Fibroblast of skin of right biceps (primary cell): ENCODE measurements around the gene USO1.
"Not testable (repeated sequence)": the region's sequence is repeated elsewhere in the genome, so short reads cannot be mapped to it uniquely, and the experiment has no call there.

Source experiments
- DNase-seq: peaks from one replicate; pipeline ENCODE4 v3.0.0-alpha.2; 2013

The USO1 gene

DNA sequence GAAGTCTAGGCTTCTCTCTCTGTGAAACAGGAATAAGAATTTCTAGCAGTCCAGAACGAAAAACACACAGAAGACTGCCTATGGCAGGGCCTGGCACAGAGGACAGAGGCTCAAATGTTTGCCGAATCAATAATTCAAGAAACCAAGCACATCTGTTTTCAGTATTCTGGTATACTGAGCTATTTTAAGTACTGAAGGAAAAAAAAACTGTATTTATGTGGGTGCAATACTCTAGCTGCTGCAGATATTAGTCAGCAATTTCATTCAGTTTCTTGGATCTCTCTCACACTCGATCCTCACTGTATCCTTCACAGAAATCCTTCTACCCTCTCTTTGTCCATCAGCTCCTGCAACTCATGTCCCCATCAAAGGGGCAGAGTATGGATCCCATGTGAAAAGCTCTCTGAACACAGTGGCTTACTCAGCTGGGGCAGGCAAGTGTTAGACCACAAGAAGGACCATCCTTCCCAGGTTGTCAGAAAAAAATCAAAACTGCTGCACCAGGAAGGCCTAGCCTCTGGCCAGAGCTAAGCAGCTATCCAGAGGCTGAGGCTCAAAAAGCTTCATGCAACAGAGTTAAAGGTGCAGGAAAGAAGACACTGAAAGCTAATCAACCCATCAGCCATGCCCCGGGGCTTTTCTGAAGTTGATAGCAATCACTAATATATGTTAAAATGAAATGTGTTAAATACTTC, 9.1 kb upstream of the USO1 start:
- peak; percentile 61 for DNase-seq

- DNase-seq: not testable (repeated sequence)
These were observed 8.3 kb upstream of the USO1 start for GRCh38 chr4:75716054-75716453.

DNA sequence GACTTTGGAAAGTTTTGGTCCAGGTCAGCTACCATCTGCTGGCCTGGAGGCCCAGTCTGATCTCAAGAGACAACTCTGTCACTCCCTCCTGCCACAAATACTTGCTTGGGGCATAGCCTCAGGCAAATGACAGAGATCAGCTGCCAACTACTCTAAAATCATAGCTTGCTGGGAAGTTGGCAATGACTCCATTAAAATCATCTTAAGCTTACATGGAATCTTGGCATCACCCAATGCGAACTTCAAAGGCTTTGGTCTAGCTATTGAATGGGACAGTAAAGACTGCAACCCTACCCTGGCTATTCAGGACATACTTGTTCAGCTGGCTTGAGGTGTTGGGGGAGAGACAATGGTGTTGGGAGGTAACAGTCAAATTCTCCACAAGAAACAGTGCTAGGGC, 7.0 kb upstream of the USO1 start:
- no peak for DNase-seq

GRCh38 chr4:75718529-75718928, 5.8 kb upstream of the USO1 start:
- peak; percentile 35 for DNase-seq

DNA sequence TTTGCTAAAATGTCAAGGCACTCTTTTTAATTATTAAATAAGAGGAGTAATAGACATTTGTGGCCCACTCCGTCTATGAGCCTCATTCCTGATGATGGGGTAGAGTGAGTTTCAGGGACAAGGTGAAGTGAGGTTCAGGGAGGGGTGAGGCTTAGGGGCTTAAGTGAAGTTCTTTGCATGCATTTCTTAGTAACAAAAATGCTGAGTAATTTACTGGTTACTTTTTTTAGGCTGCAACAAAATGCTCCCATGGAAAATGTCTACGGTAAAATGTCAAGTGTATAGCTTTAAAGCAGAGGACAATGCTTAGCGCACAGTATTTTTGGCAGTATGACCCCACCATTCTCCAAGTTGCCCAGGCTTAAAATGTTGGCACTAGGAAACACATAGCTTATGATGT, 2.0 kb upstream of the USO1 start:
- no peak for DNase-seq

- peak; percentile 64 for DNase-seq
These were observed 963 bp upstream of the USO1 start for GRCh38 chr4:75723163-75724065.

DNA sequence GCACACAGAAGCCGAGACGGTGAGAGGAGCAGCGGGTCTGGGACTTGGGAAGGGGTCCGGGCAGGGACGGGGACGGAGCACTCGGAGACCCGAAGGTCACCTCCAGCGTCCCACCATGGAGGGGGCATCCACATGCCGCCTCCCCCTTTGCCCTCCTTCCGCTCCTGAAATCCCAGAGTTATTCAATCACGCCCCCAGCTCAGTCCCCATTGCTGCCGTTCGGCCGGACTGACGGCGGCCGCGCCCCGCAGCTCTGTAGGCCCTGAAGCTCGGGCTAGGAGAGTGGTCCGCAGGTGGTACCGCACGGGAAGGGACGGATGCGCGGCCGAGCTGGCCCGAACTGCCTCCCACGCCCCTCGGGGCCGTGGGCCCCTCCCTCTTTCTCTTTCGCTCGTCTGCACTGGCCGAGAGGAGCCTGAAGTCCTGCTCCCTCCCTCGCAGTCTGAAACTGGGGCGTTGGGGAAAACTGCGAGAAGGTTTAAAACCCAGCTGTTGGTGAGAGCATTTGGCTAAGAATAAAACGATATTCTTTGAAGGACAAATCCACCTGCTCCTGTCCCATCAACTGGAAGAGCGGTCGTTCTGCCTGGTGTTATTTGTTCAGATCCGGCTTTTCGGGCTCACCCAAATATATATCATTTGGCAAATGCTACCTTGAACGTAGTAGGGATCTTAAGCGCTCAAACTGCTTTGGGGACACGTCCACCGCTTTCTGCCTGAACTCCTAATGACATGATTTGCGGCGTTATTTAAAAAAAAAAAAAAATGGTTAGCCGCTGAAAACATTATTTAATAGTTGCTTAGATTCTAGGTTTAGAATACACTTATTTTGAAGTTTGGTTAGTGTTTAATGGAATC, 719 bp downstream of the USO1 start:
- peak; percentile 75 for DNase-seq

DNA sequence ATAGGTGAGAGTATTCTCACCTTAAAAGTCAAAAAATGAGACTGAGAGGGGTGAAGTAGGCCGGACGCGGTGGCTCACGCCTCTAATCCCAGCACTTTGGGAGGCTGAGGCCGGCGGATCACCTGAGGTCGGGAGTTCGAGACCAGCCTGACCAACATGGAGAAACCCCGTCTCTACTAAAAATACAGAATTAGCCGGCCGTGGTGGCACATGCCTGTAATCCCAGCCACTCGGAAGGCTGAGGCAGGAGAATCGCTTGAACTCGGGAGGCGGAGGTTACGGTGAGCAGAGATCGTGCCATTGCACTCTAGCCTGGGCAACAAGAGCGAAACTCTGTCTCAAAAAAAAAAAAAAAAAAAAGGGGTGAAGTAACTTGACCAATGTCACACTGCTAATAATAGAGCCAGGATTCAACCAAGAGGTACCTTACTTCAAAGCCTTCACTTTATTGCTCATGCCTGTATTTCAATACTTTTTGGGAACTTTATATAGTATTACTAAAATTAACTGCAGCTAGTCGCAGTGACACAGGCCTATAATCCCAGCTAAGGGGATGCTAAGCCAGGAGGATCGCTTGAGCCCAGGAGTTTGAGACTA, 1.7 kb downstream of the USO1 start:
- not testable (repeated sequence) for DNase-seq

GRCh38 chr4:75726577-75726976, 2.2 kb downstream of the USO1 start:
- no peak for DNase-seq

- DNase-seq: no peak
These were observed 2.7 kb downstream of the USO1 start for GRCh38 chr4:75727073-75727472.

DNA sequence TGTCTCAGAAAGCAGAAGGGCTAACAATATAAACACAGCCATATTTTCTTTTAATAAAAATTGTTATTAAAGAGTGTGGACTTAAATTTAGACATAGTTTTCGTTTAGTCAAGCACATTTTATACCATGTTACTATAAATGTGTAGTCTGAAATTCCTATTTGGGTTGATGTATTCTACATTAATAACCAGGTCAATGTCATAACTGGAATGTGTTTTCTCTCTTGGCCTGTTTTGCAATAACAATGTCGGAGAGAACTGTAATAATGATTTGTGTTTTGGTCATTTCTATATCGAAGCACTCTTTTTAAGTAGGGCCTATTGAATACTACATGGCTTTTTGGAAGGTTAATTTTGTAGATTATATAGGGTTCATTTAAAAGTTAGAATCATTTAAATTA, 5.5 kb downstream of the USO1 start:
- no peak for DNase-seq

DNA sequence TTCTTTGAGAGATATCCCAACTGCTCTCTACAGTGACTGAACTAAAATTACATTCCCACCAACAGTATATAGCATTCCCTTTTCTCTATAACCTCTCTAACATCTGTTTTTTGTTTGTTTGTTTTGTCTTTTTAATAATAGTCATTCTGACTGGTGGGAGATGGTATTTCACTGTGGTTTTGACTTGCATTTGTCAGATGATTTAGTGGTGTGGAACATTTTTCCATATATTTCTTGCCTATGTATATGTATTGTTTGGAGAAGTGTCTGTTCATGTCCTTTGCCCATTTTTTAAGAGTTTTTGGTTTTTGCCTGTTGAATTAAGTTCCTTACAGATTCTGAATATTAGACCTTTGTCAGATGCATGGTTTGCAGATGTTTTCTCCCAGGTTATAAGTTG, 9.0 kb downstream of the USO1 start:
- peak; percentile 45 for DNase-seq

GRCh38 chr4:75735525-75735924, 11.1 kb downstream of the USO1 start:
- no peak for DNase-seq

DNA sequence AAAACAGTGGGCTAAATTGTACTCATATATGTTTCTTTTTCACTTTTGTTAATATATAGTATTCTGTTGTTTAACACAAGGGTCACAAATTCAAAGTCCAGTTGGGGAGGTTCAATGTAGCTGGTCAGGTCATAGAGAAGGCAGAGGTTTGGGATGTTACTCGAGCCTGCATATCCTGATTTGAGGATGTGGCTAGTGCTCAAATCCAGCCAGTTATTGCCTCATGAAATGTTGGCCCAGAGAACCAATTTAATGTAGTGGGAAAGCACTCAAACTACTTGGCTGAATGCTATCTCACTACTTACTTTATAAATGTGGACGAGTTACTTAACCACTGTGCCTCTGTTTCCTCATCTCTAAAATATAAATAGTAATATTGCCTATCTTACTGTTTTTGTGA, 12.5 kb downstream of the USO1 start:
- DNase-seq: no peak

DNA sequence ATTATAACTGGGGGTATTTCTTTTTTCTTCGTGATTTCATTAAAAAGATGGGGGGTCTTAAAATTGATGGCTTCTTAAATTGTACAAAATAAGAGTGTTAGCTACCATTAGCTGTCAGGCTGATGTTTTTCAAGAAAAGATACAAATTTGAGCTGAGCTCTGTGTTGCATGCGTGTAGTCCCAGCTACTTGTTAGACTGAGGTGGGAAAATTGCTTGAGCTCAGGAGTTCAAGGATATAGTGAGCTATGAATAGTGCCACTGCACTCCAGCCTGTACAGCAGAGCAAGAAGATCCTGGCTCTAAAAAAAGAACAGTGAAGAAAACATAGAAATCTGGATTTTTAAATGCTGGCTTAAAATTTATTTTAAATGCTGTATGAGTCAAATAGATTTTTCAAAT, 13.0 kb downstream of the USO1 start:
- no peak for DNase-seq

- DNase-seq: no peak
These were observed 16.6 kb downstream of the USO1 start for GRCh38 chr4:75741027-75741426.

DNA sequence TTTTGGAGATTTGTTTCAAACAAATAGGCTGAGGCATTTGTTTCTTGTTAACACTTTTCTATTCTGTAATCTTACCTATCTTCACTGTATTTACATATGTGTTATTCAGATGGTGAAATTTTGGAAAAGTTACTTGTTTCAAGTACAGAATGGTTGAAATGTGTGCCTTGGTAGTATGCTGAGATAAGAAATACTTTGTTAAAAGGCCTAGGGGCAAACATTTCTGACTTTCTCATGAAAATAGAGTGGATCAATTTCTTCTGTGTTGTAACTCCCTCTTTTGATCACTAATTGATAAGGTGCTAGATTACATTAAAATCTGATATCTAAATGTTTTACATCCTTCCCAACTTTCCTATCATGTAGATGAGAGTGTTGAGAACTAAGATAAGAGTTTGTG, 18.1 kb downstream of the USO1 start:
- DNase-seq: no peak

GRCh38 chr4:75745161-75745560, 20.8 kb downstream of the USO1 start:
- DNase-seq: peak; percentile 61

DNA sequence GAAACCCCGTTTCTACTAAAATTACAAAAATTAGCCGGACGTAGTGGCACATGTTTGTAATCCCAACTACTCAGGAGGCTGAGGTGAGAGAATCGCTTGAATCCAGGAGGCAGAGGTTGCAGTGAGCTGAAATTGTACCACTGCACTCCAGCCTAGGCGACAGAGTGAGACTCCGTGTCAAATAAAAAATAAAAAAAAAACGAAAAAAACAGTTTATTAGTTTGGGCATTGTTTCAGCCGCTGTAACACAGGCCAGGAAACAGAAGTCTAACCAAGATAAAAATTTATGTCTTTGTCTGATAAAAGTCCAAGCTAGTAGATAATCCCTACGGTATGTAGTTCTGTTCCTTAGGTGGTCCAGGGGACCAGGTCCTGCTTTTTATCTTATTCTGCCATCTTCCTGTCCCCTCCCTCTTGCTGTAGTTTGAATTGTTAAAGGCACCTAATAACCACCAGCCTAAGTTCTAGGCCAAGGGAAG, 21.4 kb downstream of the USO1 start:
- no peak for DNase-seq

GRCh38 chr4:75752637-75753036, 28.3 kb downstream of the USO1 start:
- no peak for DNase-seq

DNA sequence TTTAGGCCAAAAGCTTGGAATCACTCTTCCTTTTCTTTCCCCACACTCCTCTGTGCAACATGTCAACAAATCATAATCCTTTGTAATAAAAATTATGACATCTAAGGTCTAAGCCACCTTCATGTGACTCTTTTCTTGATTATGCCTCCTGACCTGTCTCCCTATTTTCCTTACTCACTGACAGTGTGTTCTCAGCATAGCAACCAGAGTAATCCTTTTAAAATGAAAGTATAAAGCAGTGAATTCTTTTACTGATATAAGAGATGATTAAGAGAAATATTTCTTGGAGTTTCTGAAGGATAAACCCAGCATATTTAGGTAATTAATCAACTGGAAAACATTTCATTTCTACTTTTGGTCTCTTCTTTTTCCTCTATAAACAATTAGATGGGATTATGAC, 44.7 kb downstream of the USO1 start:
- peak; percentile 39 for DNase-seq

- no peak for DNase-seq
These were observed 47.2 kb downstream of the USO1 start for GRCh38 chr4:75771607-75772006.

DNA sequence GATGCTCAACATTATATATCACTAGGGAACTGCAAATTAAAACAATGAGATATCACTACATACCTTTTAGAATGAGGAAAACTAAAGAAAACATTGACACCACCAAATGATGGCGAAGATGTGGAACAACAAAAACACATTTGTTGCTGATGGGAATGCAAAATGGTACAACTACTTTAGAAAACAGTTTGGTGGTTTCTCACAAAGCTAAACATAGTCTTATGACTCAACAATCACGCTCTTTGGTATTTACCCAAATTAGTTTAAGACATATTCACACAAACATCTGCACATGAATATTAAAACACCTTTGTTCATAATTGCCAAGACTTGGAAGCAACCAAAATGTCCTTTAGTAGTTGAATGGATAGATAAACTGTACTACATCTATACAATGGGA, 53.2 kb downstream of the USO1 start:
- DNase-seq: no peak
